Measurements from ENCODE around the gene PLXNB1. TPM values are rescaled to one million over a fixed set of nuclear protein-coding genes. Genes with fewer than 3 reads are reported as not detected.
A peak's percentile ranks its signal among the peaks of the same experiment; 100 is the strongest.

Gene PLXNB1
- total and polyA plus RNA-seq, 2 of the 13 experiments (the other 11 are each of a cell fraction or from before 2014, with no cell fraction given): 86.0 to 143 TPM

DNA sequence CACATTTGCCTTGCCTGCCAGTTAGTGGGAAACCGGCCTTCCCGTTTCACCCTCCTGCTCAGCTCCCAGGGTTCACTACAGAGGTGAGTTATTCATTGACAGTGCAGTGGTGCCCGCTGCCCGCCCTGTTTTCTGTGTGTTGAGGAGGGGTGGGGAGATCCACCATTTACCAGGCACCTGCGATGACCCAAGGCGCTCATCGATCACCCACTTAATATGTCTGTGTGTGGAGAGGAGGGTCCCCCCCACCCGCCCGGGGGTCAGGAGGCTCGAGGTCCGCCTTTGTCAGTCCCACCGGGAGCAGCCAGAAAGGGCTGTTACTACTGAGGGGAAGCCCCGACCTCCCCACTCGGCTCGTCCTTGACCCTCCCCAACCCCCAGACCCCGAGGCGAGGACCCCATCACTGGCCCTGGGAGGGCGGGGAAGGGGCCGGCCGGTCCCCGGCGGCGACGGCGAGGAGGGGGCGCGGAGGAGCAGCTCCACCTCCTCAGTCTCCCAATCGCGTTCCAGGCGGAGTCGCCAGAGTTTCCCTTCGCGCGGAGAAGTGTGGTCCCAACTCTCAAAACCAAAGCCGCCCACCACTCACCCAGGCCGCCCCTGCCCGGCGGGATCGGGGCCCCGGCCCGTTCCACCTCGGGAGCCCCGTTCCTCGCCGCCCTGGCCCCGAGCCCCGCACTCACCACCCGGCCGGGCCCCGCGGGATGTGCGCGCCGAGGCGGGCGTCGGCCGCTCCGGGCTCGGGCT, 1.1 kb downstream of the PLXNB1 start (continued):
- TF ChIP-seq, protein P1, sequence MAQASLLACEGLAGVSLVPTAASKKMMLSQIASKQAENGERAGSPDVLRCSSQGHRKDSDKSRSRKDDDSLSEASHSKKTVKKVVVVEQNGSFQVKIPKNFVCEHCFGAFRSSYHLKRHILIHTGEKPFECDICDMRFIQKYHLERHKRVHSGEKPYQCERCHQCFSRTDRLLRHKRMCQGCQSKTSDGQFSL (CRISPR knock-in tag; IDR thresholded peaks at IDR 0.05): peak; percentile 45; the same call in 1 of the 2 replicates
- TF ChIP-seq ZNF354B (CRISPR knock-in tag; IDR thresholded peaks at IDR 0.05) (no peak), TFAP4 (IDR thresholded peaks at IDR 0.05; ENCODE audit: borderline replicate concordance, low read depth) (peak; percentile 29; the same call in 1 of the 2 replicates), YY1 (IDR thresholded peaks at IDR 0.05; ENCODE audit: insufficient read depth, insufficient replicate concordance, low read depth, low read length) (peak; percentile 38), SIN3A (IDR thresholded peaks at IDR 0.05; ENCODE audit: borderline replicate concordance, low read depth, low read length) (peak; percentile 82; the same call in 1 of the 2 replicates), KDM4B (CRISPR knock-in tag; IDR thresholded peaks at IDR 0.05) (no peak), PHF21A (CRISPR knock-in tag; IDR thresholded peaks at IDR 0.05) (peak; percentile 73), U2AF1 (optimal IDR thresholded peaks at IDR 0.05; ENCODE audit: low read depth, low read length) (no peak), PAWR (CRISPR knock-in tag; IDR thresholded peaks at IDR 0.05; ENCODE audit: borderline replicate concordance) (no peak), ZFP82 (CRISPR knock-in tag; IDR thresholded peaks at IDR 0.05; ENCODE audit: borderline replicate concordance) (0 out of 2 replicates have a peak, but pooled peaks have one; percentile 14), SUZ12 (IDR thresholded peaks at IDR 0.05; ENCODE audit: low read depth, low read length) (no peak), KMT2A (CRISPR knock-in tag; IDR thresholded peaks at IDR 0.05) (no peak), ARNT (IDR thresholded peaks at IDR 0.05) (no peak), ZNF296 (CRISPR knock-in tag; conservative IDR thresholded peaks at IDR 0.05) (no peak), HOXA3 (CRISPR knock-in tag; IDR thresholded peaks at IDR 0.05) (peak; percentile 74; the same call in 1 of the 2 replicates), ZFX (CRISPR knock-in tag; IDR thresholded peaks at IDR 0.05; ENCODE audit: low read depth) (peak; percentile 69; the same call in 1 of the 2 replicates), ZNF331 (CRISPR knock-in tag; IDR thresholded peaks at IDR 0.05) (0 out of 2 replicates have a peak, but pooled peaks have one; percentile 35)
- TF ChIP-seq, protein P2, sequence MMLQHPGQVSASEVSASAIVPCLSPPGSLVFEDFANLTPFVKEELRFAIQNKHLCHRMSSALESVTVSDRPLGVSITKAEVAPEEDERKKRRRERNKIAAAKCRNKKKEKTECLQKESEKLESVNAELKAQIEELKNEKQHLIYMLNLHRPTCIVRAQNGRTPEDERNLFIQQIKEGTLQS (CRISPR knock-in tag; IDR thresholded peaks at IDR 0.05): no peak
- TF ChIP-seq, protein P3, sequence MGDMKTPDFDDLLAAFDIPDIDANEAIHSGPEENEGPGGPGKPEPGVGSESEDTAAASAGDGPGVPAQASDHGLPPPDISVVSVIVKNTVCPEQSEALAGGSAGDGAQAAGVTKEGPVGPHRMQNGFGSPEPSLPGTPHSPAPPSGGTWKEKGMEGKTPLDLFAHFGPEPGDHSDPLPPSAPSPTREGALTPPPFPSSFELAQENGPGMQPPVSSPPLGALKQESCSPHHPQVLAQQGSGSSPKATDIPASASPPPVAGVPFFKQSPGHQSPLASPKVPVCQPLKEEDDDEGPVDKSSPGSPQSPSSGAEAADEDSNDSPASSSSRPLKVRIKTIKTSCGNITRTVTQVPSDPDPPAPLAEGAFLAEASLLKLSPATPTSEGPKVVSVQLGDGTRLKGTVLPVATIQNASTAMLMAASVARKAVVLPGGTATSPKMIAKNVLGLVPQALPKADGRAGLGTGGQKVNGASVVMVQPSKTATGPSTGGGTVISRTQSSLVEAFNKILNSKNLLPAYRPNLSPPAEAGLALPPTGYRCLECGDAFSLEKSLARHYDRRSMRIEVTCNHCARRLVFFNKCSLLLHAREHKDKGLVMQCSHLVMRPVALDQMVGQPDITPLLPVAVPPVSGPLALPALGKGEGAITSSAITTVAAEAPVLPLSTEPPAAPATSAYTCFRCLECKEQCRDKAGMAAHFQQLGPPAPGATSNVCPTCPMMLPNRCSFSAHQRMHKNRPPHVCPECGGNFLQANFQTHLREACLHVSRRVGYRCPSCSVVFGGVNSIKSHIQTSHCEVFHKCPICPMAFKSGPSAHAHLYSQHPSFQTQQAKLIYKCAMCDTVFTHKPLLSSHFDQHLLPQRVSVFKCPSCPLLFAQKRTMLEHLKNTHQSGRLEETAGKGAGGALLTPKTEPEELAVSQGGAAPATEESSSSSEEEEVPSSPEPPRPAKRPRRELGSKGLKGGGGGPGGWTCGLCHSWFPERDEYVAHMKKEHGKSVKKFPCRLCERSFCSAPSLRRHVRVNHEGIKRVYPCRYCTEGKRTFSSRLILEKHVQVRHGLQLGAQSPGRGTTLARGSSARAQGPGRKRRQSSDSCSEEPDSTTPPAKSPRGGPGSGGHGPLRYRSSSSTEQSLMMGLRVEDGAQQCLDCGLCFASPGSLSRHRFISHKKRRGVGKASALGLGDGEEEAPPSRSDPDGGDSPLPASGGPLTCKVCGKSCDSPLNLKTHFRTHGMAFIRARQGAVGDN (CRISPR knock-in tag; IDR thresholded peaks at IDR 0.05): peak; percentile 67
- TF ChIP-seq, protein P4, sequence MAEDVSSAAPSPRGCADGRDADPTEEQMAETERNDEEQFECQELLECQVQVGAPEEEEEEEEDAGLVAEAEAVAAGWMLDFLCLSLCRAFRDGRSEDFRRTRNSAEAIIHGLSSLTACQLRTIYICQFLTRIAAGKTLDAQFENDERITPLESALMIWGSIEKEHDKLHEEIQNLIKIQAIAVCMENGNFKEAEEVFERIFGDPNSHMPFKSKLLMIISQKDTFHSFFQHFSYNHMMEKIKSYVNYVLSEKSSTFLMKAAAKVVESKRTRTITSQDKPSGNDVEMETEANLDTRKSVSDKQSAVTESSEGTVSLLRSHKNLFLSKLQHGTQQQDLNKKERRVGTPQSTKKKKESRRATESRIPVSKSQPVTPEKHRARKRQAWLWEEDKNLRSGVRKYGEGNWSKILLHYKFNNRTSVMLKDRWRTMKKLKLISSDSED (CRISPR knock-in tag; IDR thresholded peaks at IDR 0.05): no peak
- TF ChIP-seq, protein P5, sequence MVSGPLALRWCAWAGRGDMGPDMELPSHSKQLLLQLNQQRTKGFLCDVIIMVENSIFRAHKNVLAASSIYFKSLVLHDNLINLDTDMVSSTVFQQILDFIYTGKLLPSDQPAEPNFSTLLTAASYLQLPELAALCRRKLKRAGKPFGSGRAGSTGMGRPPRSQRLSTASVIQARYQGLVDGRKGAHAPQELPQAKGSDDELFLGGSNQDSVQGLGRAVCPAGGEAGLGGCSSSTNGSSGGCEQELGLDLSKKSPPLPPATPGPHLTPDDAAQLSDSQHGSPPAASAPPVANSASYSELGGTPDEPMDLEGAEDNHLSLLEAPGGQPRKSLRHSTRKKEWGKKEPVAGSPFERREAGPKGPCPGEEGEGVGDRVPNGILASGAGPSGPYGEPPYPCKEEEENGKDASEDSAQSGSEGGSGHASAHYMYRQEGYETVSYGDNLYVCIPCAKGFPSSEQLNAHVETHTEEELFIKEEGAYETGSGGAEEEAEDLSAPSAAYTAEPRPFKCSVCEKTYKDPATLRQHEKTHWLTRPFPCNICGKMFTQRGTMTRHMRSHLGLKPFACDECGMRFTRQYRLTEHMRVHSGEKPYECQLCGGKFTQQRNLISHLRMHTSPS (CRISPR knock-in tag; IDR thresholded peaks at IDR 0.05; ENCODE audit: low read depth): peak; percentile 77

Measured in HepG2 (cell line).